Measurements from ENCODE around the gene PRKCH.
A peak's percentile ranks its signal among the peaks of the same experiment; 100 is the strongest.

The PRKCH gene

DNA sequence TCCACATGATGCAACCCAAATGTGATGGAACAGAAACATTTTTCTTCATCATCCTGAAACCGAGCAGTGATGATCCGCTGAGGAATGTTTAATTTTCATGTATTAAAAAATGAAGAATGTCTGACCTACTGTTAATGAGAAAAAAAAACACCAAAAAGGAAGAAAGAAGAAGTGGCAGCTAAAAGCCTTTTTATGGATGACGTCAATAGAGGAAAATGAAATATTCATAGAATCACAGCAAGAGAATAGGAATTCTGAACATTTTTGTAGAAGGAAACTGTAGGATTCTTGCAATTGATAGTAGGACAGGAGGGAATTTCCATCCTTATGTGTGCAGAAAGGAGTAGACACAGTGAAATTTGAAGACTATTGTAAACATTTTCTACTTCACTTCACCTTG lies 112.9 kb downstream of the PRKCH start:
- no peak for DNase-seq

DNA sequence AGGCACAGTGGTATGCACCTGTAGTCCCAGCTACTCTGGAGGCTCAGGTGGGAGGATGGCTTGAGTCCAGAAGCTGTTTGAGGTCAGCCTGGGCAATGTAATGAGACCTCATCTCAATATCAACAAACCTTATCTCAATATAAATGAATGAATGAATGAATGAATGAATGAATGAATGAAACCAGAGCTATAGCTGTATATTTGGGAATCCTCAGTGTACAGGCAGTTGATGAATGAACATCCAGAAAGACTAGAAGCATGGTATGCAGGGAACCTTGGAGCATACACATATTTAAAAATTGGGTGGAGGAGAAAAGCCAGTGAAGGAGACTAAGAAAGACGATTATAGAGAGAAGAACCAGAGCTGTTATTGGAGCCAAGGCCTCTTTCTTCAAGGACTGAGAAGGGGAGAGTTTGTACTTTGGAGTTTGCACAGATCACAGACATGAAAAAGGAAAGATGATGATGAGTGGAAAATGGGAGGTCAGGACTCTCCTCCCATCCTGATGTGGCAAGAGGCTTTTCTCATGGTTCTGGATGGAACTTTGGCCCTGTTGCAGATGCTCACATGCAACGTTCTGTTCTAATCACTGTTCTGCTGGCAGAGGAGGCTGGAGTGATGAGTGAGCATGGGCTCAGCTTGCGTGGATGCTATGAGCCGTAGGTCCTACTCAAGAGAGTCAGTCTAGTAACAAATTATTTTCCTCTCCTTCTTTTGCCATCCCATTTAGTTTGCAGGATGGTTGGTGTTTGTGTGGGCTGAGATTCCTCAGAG lies 114.4 kb downstream of the PRKCH start:
- DNase-seq: no peak

DNA sequence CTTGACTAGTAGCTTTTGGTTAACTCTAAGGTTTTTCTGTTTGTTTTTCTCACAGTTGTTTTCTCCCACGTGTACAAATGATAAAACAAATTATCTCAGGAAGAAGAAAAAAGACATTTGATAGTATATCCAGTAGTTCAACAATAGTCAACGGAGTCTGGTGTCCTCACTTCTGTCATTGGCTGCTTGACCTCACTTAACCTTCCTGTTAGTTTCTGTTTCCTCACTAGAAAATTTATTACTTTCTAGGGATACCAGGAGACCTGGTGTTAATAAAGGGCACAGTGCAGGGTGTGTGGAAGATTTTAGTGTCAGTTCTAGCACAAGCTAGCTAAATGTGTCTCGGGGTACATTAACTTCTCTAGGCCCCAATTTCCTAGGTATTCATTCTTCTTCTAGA lies 116.0 kb downstream of the PRKCH start:
- no peak for DNase-seq

- no peak for DNase-seq
Observed at GRCh38 chr14:61438036-61438435, 116.7 kb downstream of the PRKCH start.

GRCh38 chr14:61438497-61438859 lies 117.1 kb downstream of the PRKCH start:
- DNase-seq: no peak

GRCh38 chr14:61438860-61439765 lies 117.7 kb downstream of the PRKCH start:
- DNase-seq: no peak

- DNase-seq: no peak
Observed at GRCh38 chr14:61439779-61440418, 118.5 kb downstream of the PRKCH start.

- no peak for DNase-seq
Observed at GRCh38 chr14:61443481-61443880, 122.1 kb downstream of the PRKCH start.

GRCh38 chr14:61444215-61444768 lies 122.9 kb downstream of the PRKCH start:
- peak; percentile 51 for DNase-seq

DNA sequence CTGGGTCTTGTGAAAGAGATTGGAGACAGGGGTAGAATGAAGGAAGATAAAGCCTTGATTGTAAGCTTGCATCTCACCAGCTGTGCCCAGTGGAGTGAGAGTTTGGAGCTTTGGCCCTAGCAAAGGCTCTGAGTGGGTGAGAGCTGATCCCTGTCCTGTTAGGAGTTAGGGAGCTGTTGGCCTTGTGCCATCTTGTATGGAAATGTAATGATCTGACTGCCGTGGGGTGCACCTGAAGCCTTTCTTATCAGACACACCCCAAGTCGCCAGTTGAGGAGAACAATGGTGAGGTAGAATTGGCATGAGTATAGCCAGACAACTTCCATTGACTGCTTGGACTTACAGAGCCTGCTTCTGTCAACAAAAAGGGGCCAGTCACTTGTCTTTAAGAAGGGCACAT lies 130.1 kb downstream of the PRKCH start:
- DNase-seq: no peak

GRCh38 chr14:61451891-61452400 lies 130.6 kb downstream of the PRKCH start:
- DNase-seq: no peak

- peak; percentile 49 for DNase-seq
Observed at GRCh38 chr14:61452452-61452851, 131.1 kb downstream of the PRKCH start.

GRCh38 chr14:61453103-61453767 lies 131.9 kb downstream of the PRKCH start:
- no peak for DNase-seq

DNA sequence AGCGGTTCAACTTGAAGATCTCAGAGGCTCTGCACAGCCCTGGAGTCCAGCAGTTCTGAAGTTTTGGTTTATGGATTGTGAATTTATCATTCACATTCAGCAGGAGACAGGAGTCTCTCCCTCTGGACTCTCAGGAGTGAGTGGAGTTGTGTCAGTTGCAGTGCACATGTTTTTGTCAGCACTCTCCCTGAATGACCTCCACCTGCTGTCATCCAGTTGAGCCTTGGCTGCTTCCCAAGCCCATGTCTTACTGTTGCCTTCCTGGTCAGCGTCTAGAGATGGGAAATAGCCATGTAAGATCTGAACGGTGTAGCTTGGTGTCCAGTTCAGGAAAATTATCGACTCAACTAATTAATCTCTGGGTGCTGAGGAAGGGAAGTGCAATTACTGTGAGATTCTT lies 133.2 kb downstream of the PRKCH start:
- DNase-seq: no peak

DNA sequence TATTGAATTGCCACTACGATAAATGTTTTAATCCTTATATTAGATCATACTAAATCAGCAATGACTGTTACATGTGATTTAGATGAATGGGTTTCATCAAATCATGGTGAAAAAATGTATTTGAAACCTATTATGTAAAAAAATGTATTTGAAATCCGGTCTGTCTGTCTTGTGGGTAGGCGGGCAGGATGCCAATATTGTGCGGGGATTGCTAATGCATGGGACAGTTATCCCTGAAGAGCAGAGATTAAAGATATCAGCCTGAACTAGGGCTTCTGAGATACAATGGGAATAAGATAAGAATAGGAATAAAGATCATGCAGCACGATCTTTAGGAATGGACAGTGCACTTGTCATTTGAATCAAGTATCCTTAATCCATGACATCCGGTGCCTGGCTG lies 134.0 kb downstream of the PRKCH start:
- no peak for DNase-seq

DNA sequence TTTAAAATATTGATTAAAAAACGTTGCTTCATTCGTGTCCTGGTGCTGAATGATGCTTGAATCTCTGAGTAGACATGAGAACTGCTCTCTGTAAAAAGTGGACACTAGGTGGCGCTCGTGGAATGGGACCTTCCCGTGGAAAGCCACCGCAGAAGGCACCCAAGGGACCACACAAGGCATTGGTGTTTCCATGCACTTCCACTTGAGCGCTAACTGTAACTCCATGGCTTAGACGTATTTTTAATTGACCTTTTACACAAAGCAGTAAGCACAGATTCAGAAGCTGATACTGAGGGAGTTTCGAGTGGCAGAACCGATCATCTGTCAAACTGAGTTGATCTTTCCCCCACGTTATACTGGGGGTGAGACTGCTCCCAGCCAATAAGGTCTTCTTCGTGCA lies 135.3 kb downstream of the PRKCH start:
- DNase-seq: peak; percentile 73

DNA sequence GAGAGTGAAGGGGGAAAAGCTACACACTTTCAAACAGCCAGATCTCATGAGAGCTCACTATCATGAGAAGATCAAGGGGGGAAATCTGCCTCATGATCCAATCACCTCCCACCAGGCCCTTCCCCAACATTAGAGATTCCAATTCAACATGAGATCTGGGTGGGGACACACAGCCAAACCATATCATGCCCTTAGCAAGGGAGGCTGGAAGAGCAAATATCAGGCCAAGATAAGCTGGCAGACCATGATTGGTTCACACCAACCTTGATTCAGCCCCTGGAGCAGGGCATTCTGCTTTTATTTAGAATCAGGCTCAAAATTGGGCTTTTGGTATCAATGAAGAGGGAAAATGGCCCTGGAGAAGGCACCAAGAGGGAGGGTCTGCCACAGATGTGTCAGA lies 137.4 kb downstream of the PRKCH start:
- no peak for DNase-seq

- DNase-seq: no peak
Observed at GRCh38 chr14:61459229-61459628, 137.8 kb downstream of the PRKCH start.

GRCh38 chr14:61460063-61460462 lies 138.7 kb downstream of the PRKCH start:
- DNase-seq: no peak

- no peak for DNase-seq
Observed at GRCh38 chr14:61460718-61461611, 139.6 kb downstream of the PRKCH start.

DNA sequence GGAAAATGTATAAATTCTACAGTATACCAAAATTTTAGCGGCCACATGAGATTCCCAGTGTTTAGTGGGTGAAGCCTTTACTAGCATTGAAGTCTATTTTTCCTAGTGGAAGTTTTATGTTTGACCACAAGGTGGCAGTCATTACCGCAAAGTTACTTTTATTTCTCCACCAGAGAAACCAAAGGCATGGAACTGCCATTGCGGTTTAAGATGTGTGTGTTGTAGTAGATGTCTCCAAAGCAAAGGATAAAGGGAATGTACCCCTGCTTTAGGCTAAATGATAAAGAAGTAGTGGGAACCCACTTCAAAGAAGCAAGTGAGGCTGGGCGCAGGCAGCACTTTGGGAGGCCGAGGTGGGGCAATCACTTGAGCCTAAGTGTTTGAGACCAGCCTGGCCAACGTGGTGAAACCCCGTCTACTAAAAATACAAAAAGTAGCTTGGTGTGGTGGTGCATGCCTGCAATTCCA lies 140.5 kb downstream of the PRKCH start:
- DNase-seq: no peak

All from CD4-positive, alpha-beta T cell treated with Interferon gamma for 1 hour (primary cell).